ENCODE results near the gene FNTB. TPM values are rescaled to one million over a fixed set of nuclear protein-coding genes. Genes with fewer than 3 reads are reported as not detected.

The FNTB gene
- total RNA-seq, 2 experiments from 2014 or later: 7.5 to 7.9 TPM

DNA sequence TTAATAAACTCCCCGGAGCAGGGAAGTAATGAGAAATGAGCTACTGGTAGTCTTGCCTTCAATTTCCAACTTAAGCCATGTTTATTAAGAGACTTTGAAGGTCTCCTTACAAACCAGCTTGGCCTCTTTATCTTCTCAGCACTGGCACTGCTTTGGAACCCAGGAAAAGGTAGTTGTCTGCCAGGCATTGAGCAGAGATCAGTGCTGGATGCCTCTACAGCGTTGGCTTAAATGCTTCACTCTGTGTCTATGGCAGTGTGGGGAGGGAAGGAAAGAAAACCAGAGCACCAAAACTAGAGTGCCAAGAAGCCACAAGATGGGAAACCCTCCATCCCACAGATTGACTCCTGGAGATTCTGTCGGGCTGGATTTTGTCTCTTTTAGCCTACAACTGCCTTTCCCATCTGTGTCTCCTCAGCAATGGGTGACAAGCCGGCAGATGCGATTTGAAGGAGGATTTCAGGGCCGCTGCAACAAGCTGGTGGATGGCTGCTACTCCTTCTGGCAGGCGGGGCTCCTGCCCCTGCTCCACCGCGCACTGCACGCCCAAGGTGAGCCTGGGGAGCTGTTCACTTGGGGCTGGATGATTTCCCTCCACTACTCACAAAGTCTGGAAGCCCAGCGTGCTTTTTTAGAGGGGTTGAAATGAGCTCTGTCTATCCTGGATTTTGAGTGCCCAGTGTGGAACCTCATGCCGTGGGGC, 57.3 kb downstream of the FNTB start:
- no peak overlapping the region for H3K27ac Mint-ChIP-seq
- Histone ChIP-seq H3K4me1 (ENCODE audit: insufficient read depth, low read length) (peaks cover 3% of the 10 kb centered on the region), H3K4me3 (ENCODE audit: low read length) (no peak overlapping the region), H3K36me3 (ENCODE audit: insufficient read depth, low read length) (peaks cover 34% of the 10 kb centered on the region), H3K27me3 (ENCODE audit: control insufficient read depth in 1 of 2, insufficient read depth in 2 of 2, low read length in 2 of 2) (no peaks in the 10 kb centered on the region), H3K9me3 (ENCODE audit: control insufficient read depth in 1 of 2, insufficient read depth in 1 of 2, low read length in 2 of 2) (no peaks in the 10 kb centered on the region), H3K27ac (ENCODE audit: low read depth in 1 of 2, low read length in 2 of 2) (no peak overlapping the region)
- TF ChIP-seq, protein P1, sequence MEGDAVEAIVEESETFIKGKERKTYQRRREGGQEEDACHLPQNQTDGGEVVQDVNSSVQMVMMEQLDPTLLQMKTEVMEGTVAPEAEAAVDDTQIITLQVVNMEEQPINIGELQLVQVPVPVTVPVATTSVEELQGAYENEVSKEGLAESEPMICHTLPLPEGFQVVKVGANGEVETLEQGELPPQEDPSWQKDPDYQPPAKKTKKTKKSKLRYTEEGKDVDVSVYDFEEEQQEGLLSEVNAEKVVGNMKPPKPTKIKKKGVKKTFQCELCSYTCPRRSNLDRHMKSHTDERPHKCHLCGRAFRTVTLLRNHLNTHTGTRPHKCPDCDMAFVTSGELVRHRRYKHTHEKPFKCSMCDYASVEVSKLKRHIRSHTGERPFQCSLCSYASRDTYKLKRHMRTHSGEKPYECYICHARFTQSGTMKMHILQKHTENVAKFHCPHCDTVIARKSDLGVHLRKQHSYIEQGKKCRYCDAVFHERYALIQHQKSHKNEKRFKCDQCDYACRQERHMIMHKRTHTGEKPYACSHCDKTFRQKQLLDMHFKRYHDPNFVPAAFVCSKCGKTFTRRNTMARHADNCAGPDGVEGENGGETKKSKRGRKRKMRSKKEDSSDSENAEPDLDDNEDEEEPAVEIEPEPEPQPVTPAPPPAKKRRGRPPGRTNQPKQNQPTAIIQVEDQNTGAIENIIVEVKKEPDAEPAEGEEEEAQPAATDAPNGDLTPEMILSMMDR (IDR thresholded peaks at IDR 0.05): no peak
- H3K9me3 Mint-ChIP-seq: no peaks in the 10 kb centered on the region
- ChIA-PET CTCF (no interaction called here), POLR2A (no interaction called here)
- no peak overlapping the region for H3K4me3 Mint-ChIP-seq
- intact Hi-C loops (cut with DNase I, micrococcal nuclease): no loop called here
- DNase-seq (no peak), ATAC-seq (ENCODE audit: poor library complexity) (no peak)
- H3K36me3 Mint-ChIP-seq (ENCODE audit: low read depth): peaks cover 66% of the 10 kb centered on the region
- no peaks in the 10 kb centered on the region for H3K27me3 Mint-ChIP-seq
- peaks cover 9% of the 10 kb centered on the region for H3K4me1 Mint-ChIP-seq (ENCODE audit: low read depth)

DNA sequence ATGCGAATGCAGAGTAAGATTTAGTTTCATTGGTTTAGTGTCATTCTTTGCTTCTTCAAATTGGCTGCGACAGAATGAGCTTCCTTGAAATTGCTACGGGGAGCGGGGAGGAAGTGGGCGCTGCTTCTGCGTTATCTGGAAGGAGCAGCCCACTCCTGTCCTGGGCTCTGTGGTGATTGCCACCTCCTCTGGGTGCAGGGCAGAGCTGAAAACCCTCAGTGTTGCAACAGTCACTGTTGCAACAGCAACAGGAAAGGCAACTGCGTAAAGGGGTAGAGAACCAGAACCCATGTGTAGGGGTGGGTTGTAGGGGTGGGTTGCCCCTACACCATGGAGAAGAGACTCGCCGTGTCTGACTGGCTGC, 57.9 kb downstream of the FNTB start:
- no peak overlapping the region for H3K27ac ChIP-seq (ENCODE audit: low read depth in 1 of 2, low read length in 2 of 2)
- TF ChIP-seq, protein P1 (IDR thresholded peaks at IDR 0.05): no peak

DNA sequence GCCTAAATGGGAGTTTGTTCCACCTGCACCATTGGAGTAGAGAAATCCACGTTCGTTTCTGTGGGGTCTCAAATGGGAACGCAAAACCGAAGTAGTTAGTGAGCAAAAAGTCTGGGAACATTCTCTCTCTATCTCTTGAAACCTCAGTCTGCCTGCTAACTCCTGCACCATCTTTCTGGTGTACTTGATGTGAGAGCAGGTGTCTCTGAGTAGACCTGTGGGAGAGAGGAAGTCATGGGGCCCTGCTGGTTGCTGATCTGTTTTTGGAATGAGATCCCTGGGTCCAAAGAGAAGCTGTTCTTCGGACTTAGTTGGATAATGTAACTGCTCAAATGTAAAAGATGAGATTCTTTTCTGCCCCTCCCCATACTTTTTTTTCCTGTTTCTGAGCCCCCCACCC, 58.3 kb downstream of the FNTB start:
- H3K27ac Mint-ChIP-seq: no peak overlapping the region
- peaks cover 3% of the 10 kb centered on the region for H3K4me1 ChIP-seq (ENCODE audit: insufficient read depth, low read length)
- peaks cover 9% of the 10 kb centered on the region for H3K4me1 Mint-ChIP-seq (ENCODE audit: low read depth)
- ATAC-seq (ENCODE audit: poor library complexity) (no peak), DNase-seq (no peak)
- TF ChIP-seq, protein P1 (IDR thresholded peaks at IDR 0.05): no peak
- intact Hi-C loops (cut with DNase I, micrococcal nuclease): no loop called here
- POLR2A ChIA-PET: no interaction called here
- H3K27me3 Mint-ChIP-seq: no peaks in the 10 kb centered on the region
- no peaks in the 10 kb centered on the region for H3K27me3 ChIP-seq (ENCODE audit: control insufficient read depth in 1 of 2, insufficient read depth in 2 of 2, low read length in 2 of 2)
- H3K27ac ChIP-seq (ENCODE audit: low read depth in 1 of 2, low read length in 2 of 2): no peak overlapping the region
- H3K4me3 ChIP-seq (ENCODE audit: low read length): no peak overlapping the region
- no peaks in the 10 kb centered on the region for H3K9me3 Mint-ChIP-seq
- peaks cover 34% of the 10 kb centered on the region for H3K36me3 ChIP-seq (ENCODE audit: insufficient read depth, low read length)
- H3K36me3 Mint-ChIP-seq (ENCODE audit: low read depth): peaks cover 62% of the 10 kb centered on the region
- no peak overlapping the region for H3K4me3 Mint-ChIP-seq
- H3K9me3 ChIP-seq (ENCODE audit: control insufficient read depth in 1 of 2, insufficient read depth in 1 of 2, low read length in 2 of 2): no peaks in the 10 kb centered on the region
- CTCF ChIA-PET: no interaction called here

More for the DNA sequence above, 57.9 kb downstream of the FNTB start:
- H3K4me1 ChIP-seq (ENCODE audit: insufficient read depth, low read length): peaks cover 3% of the 10 kb centered on the region
- no peak overlapping the region for H3K4me3 ChIP-seq (ENCODE audit: low read length)
- H3K27me3 ChIP-seq (ENCODE audit: control insufficient read depth in 1 of 2, insufficient read depth in 2 of 2, low read length in 2 of 2): no peaks in the 10 kb centered on the region
- Mint-ChIP-seq H3K27ac (no peak overlapping the region), H3K9me3 (no peaks in the 10 kb centered on the region), H3K4me1 (ENCODE audit: low read depth) (peaks cover 9% of the 10 kb centered on the region), H3K27me3 (no peaks in the 10 kb centered on the region), H3K4me3 (no peak overlapping the region), H3K36me3 (ENCODE audit: low read depth) (peaks cover 62% of the 10 kb centered on the region)
- ChIA-PET POLR2A (no interaction called here), CTCF (no interaction called here)
- DNase-seq: peak in 3 of 14 experiments; percentile 7 to 21 (median 12)
- H3K36me3 ChIP-seq (ENCODE audit: insufficient read depth, low read length): peaks cover 34% of the 10 kb centered on the region
- no peaks in the 10 kb centered on the region for H3K9me3 ChIP-seq (ENCODE audit: control insufficient read depth in 1 of 2, insufficient read depth in 1 of 2, low read length in 2 of 2)
- intact Hi-C loops (cut with DNase I, micrococcal nuclease): no loop called here
- ATAC-seq (ENCODE audit: poor library complexity): no peak
